GM13977 (cell line): Measurements from ENCODE around the gene SARDH.

ENCODE experiments used
- DNase-seq: peaks from one replicate; pipeline ENCODE4 v3.0.0; 2012; ENCODE audit warnings: low spot score
- CTCF ChIP-seq: IDR thresholded peaks from 2 replicates; pipeline ENCODE4 v1.5.1; 2012; ENCODE audit warnings: mild to moderate bottlenecking, control low read depth; ENCODE audit not compliant: insufficient read depth; ENCODE audit errors: extremely low read depth, missing control alignments
- in situ Hi-C: fragments of 300-500 bp; cut with MboI; formaldehyde crosslinking; loops from one replicate; pipeline ENCODE4 v1.12.0; 2022; ENCODE audit warnings: low sequenced_read_pairs, low pct_unique_long_range_greater_than_20kb, mixed read lengths, inconsistent platforms; ENCODE audit not compliant: unreplicated experiment

SARDH gene

GRCh38 chr9:133763272-133764183, 25.4 kb upstream of the SARDH start:
- no peak for DNase-seq
- in situ Hi-C loops: no loop called here
- TF ChIP-seq CTCF: no peak

GRCh38 chr9:133762488-133763271, 24.5 kb upstream of the SARDH start:
- DNase-seq: no peak
- in situ Hi-C loops: no loop called here
- no peak for TF ChIP-seq CTCF

GRCh38 chr9:133761641-133762248, 23.6 kb upstream of the SARDH start:
- in situ Hi-C loops: no loop called here

GRCh38 chr9:133760713-133761290, 22.6 kb upstream of the SARDH start:
- no peak for TF ChIP-seq CTCF
- in situ Hi-C loops: no loop called here
- DNase-seq: no peak

More at GRCh38 chr9:133761641-133762248, 23.6 kb upstream of the SARDH start:
- DNase-seq: no peak
- no peak for TF ChIP-seq CTCF

- in situ Hi-C loops: no loop called here
Observed at GRCh38 chr9:133759946-133760345, 21.8 kb upstream of the SARDH start.

More at GRCh38 chr9:133759946-133760345, 21.8 kb upstream of the SARDH start:
- no peak for TF ChIP-seq CTCF
- DNase-seq: no peak
